HEK293 (cell line): ENCODE results near the gene STARD3.

ENCODE experiments used
- CTCF ChIA-PET: fragments of 350-600 bp; formaldehyde crosslinking; extraction: SDS; loops from one replicate; lab custom pipeline; 2021; ENCODE audit warnings: antibody characterized with exemption; lab: Yijun Ruan, JAX
- POLR2A ChIA-PET: fragments of 300-600 bp; formaldehyde crosslinking; extraction: SDS; loops from one replicate; lab custom pipeline; 2020; ENCODE audit warnings: antibody characterized with exemption, inconsistent platforms; lab: Yijun Ruan, JAX
- H3K27ac ChIP-seq: fragments of 200-500 bp; sonication (Bioruptor generic); 2 replicates; pipeline ENCODE4 v1.5.1; 2014; ENCODE audit warnings: low read depth, low read length, control low read depth, inconsistent platforms; ENCODE audit errors: extremely low read depth
- H3K36me3 ChIP-seq, 2 experiments: fragments of 200-500 bp in 1 of 2; sonication (Bioruptor generic) in 1 of 2; 1 replicate in 1 of 2; 2 replicates in 1 of 2; pipeline ENCODE4 v1.5.1; 2014 to 2017; ENCODE audit warnings: inconsistent platforms in 2 of 2, low read length in 2 of 2; ENCODE audit not compliant: control insufficient read depth in 2 of 2, insufficient read depth in 1 of 2
- H3K4me1 ChIP-seq: fragments of 200-500 bp; sonication (Bioruptor generic); 2 replicates; pipeline ENCODE4 v1.5.1; 2014; ENCODE audit warnings: mild to moderate bottlenecking, low read length, inconsistent platforms; ENCODE audit not compliant: control insufficient read depth, insufficient read depth
- H3K4me3 ChIP-seq: 2 replicates; pipeline ENCODE4 v1.5.1; 2011; ENCODE audit warnings: low read depth, mild to moderate bottlenecking, control low read depth, low read length, moderate library complexity
- H3K9me3 ChIP-seq: fragments of 200-500 bp; sonication (Bioruptor generic); 2 replicates; pipeline ENCODE4 v1.5.1; 2014; ENCODE audit warnings: low read depth, low read length, inconsistent platforms; ENCODE audit not compliant: control insufficient read depth, insufficient read depth
- GLIS2 ChIP-seq: fragments of 450-650 bp; formaldehyde crosslinking; IDR thresholded peaks from 2 replicates; pipeline ENCODE4 v1.5.1; 2016; ENCODE audit warnings: missing biosample characterization, missing genetic modification characterization
- HIC1 ChIP-seq: fragments of 450-650 bp; formaldehyde crosslinking; IDR thresholded peaks from 2 replicates; pipeline ENCODE4 v1.5.1; 2016; ENCODE audit warnings: missing biosample characterization, missing genetic modification characterization
- KLF1 ChIP-seq: fragments of 450-650 bp; formaldehyde crosslinking; IDR thresholded peaks from 2 replicates; pipeline ENCODE4 v1.5.1; 2016; ENCODE audit warnings: missing biosample characterization, missing genetic modification characterization
- ZBTB11 ChIP-seq: fragments of 450-650 bp; formaldehyde crosslinking; conservative IDR thresholded peaks from 2 replicates; pipeline ENCODE4 v1.5.1; 2016; ENCODE audit warnings: low read depth, missing biosample characterization, missing genetic modification characterization
- ZBTB48 ChIP-seq: fragments of 450-650 bp; formaldehyde crosslinking; IDR thresholded peaks from 2 replicates; pipeline ENCODE4 v1.5.1; 2016; ENCODE audit warnings: missing biosample characterization, missing genetic modification characterization
- ZIC2 ChIP-seq: fragments of 450-650 bp; formaldehyde crosslinking; IDR thresholded peaks from 2 replicates; pipeline ENCODE4 v1.5.1; 2016; ENCODE audit warnings: missing biosample characterization, missing genetic modification characterization
- ZNF121 ChIP-seq: fragments of 450-650 bp; formaldehyde crosslinking; IDR thresholded peaks from 2 replicates; pipeline ENCODE4 v1.5.1; 2016; ENCODE audit warnings: missing biosample characterization, missing genetic modification characterization
- ZNF140 ChIP-seq: fragments of 450-650 bp; formaldehyde crosslinking; IDR thresholded peaks from 2 replicates; pipeline ENCODE4 v1.5.1; 2016; ENCODE audit warnings: missing biosample characterization, missing genetic modification characterization
- ZNF175 ChIP-seq: fragments of 450-650 bp; formaldehyde crosslinking; IDR thresholded peaks from 2 replicates; pipeline ENCODE4 v1.5.1; 2016; ENCODE audit warnings: missing biosample characterization, missing genetic modification characterization
- ZNF26 ChIP-seq: fragments of 450-650 bp; formaldehyde crosslinking; IDR thresholded peaks from 2 replicates; pipeline ENCODE4 v1.5.1; 2016; ENCODE audit warnings: missing biosample characterization, missing genetic modification characterization
- ZNF266 ChIP-seq: fragments of 450-650 bp; formaldehyde crosslinking; IDR thresholded peaks from 2 replicates; pipeline ENCODE4 v1.5.1; 2016; ENCODE audit warnings: missing biosample characterization, missing genetic modification characterization, low read depth
- ZNF394 ChIP-seq: fragments of 450-650 bp; formaldehyde crosslinking; IDR thresholded peaks from 2 replicates; pipeline ENCODE4 v1.5.1; 2016; ENCODE audit warnings: missing biosample characterization, missing genetic modification characterization, mild to moderate bottlenecking, moderate library complexity, borderline replicate concordance
- ZNF513 ChIP-seq: fragments of 450-650 bp; IDR thresholded peaks from 2 replicates; pipeline ENCODE4 v1.5.1; 2018; ENCODE audit warnings: missing biosample characterization, missing genetic modification characterization
- ZNF529 ChIP-seq: fragments of 450-650 bp; formaldehyde crosslinking; IDR thresholded peaks from 2 replicates; pipeline ENCODE4 v1.5.1; 2017; ENCODE audit warnings: missing genetic modification characterization, missing biosample characterization; ENCODE audit not compliant: insufficient replicate concordance
- ZNF580 ChIP-seq: fragments of 450-650 bp; formaldehyde crosslinking; IDR thresholded peaks from 2 replicates; pipeline ENCODE4 v1.5.1; 2016; ENCODE audit warnings: missing biosample characterization, missing genetic modification characterization
- ZNF639 ChIP-seq: fragments of 450-650 bp; formaldehyde crosslinking; IDR thresholded peaks from 2 replicates; pipeline ENCODE4 v1.5.1; 2016; ENCODE audit warnings: missing biosample characterization, missing genetic modification characterization
- ZNF645 ChIP-seq: fragments of 450-650 bp; formaldehyde crosslinking; IDR thresholded peaks from 2 replicates; pipeline ENCODE4; 2016; ENCODE audit warnings: missing biosample characterization, missing genetic modification characterization
- ZNF747 ChIP-seq: fragments of 450-650 bp; formaldehyde crosslinking; IDR thresholded peaks from 2 replicates; pipeline ENCODE4 v1.5.1; 2016; ENCODE audit warnings: missing biosample characterization, missing genetic modification characterization
- ZNF768 ChIP-seq: fragments of 450-650 bp; formaldehyde crosslinking; IDR thresholded peaks from 2 replicates; pipeline ENCODE4 v1.5.1; 2018; ENCODE audit warnings: missing biosample characterization, mild to moderate bottlenecking, missing genetic modification characterization
- ZNF785 ChIP-seq: fragments of 450-650 bp; formaldehyde crosslinking; IDR thresholded peaks from 2 replicates; pipeline ENCODE4 v1.5.1; 2016; ENCODE audit warnings: missing biosample characterization, missing genetic modification characterization

The STARD3 gene

GRCh38 chr17:39661744-39662541, 25.0 kb downstream of the STARD3 start:
- Histone ChIP-seq H3K4me1 (peaks cover 9% of the 10 kb centered on the region), H3K4me3 (no peak overlapping the region), H3K36me3 (peaks cover 3 to 56% of the 10 kb centered on the region in 2 experiments; a peak in 1 of 3 replicates), H3K9me3 (no peaks in the 10 kb centered on the region), H3K27ac (0 out of 2 replicates have a peak overlapping the region, but pooled peaks have one; percentile 9)
- ChIA-PET POLR2A (no interaction called here), CTCF (interaction anchor here (0.6 to 1.8 kb wide), 4 partner anchors 36 to 92 kb away, joined by 3 to 10 read pairs (median 4); no protein-coding TSS in a partner anchor)
- TF ChIP-seq ZNF580 (tag by site-specific recombination), result 0 out of 2 replicates have a peak, but pooled peaks have one; percentile 33
- TF ChIP-seq ZNF785 (tag by site-specific recombination), result no peak
- no peak for TF ChIP-seq ZNF26
- no peak for TF ChIP-seq ZBTB11 (tag by site-specific recombination)
- no peak for TF ChIP-seq ZNF140
- TF ChIP-seq ZNF175, result no peak
- TF ChIP-seq ZBTB48, result no peak
- TF ChIP-seq ZNF747 (tag by site-specific recombination), result no peak

GRCh38 chr17:39662551-39663339, 25.8 kb downstream of the STARD3 start:
- Histone ChIP-seq H3K4me3 (no peak overlapping the region), H3K9me3 (no peaks in the 10 kb centered on the region), H3K4me1 (peaks cover 9% of the 10 kb centered on the region), H3K27ac (no peak overlapping the region), H3K36me3 (peaks cover 3 to 51% of the 10 kb centered on the region in 2 experiments; a peak in 1 of 3 replicates)
- TF ChIP-seq ZNF513 (peak; percentile 82), ZNF639 (tag by site-specific recombination) (no peak), ZNF121 (tag by site-specific recombination) (peak; percentile 61), GLIS2 (peak; percentile 69), ZNF768 (tag by site-specific recombination) (no peak), ZNF645 (no peak), ZIC2 (tag by site-specific recombination) (peak; percentile 83), ZNF266 (no peak), HIC1 (tag by site-specific recombination) (0 out of 2 replicates have a peak, but pooled peaks have one; percentile 52), ZNF394 (tag by site-specific recombination) (no peak), ZNF529 (tag by site-specific recombination) (no peak), KLF1 (peak; percentile 40)
- ChIA-PET POLR2A (interaction anchor here (2.1 kb wide), 1 partner anchor 9 kb away, joined by 5 read pairs; no protein-coding TSS in a partner anchor), CTCF (interaction anchor here (0.6 to 11.6 kb wide), 3 partner anchors 9 to 407 kb away, joined by 3 to 168 read pairs (median 12); partner anchors contain the start of gene PPP1R1B)
